ENCODE results near the gene CD37.

DNA sequence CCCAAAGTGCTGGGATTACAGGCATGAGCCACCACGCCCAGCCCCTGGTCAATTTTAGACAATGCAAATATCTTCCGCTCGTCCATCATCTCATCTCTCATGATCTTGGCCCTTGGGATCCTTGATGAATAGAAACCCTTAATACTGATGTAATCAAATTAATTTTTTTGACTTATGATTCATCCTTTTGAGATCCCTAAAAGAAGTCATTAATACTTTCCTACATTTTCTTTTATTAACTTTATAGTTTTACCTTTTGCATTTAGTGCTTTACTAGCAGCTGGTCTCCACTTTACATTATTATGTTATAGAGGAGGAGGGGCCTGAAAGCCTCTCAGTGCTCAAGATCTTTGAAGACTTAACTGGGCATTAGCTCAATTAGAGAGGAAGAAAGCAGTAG, 45.2 kb downstream of the CD37 start:
- TF ChIP-seq TAF1 (IDR thresholded peaks at IDR 0.05; ENCODE audit: borderline replicate concordance, low read depth, low read length) (no peak), SIN3A (IDR thresholded peaks at IDR 0.05; ENCODE audit: low read depth, low read length) (no peak), SMAD5 (IDR thresholded peaks at IDR 0.05; ENCODE audit: low read depth) (no peak), BRCA1 (IDR thresholded peaks at IDR 0.05; ENCODE audit: low read depth, low read length) (no peak), KAT2A (conservative IDR thresholded peaks at IDR 0.05; ENCODE audit: control insufficient read depth, low read depth, low read length) (no peak), EZH2 (IDR thresholded peaks at IDR 0.05; ENCODE audit: borderline replicate concordance, control insufficient read depth, low read depth, low read length) (no peak)
- TF ChIP-seq, protein P1, sequence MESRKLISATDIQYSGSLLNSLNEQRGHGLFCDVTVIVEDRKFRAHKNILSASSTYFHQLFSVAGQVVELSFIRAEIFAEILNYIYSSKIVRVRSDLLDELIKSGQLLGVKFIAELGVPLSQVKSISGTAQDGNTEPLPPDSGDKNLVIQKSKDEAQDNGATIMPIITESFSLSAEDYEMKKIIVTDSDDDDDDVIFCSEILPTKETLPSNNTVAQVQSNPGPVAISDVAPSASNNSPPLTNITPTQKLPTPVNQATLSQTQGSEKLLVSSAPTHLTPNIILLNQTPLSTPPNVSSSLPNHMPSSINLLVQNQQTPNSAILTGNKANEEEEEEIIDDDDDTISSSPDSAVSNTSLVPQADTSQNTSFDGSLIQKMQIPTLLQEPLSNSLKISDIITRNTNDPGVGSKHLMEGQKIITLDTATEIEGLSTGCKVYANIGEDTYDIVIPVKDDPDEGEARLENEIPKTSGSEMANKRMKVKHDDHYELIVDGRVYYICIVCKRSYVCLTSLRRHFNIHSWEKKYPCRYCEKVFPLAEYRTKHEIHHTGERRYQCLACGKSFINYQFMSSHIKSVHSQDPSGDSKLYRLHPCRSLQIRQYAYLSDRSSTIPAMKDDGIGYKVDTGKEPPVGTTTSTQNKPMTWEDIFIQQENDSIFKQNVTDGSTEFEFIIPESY (IDR thresholded peaks at IDR 0.05) = no peak
- TF ChIP-seq, protein P2, sequence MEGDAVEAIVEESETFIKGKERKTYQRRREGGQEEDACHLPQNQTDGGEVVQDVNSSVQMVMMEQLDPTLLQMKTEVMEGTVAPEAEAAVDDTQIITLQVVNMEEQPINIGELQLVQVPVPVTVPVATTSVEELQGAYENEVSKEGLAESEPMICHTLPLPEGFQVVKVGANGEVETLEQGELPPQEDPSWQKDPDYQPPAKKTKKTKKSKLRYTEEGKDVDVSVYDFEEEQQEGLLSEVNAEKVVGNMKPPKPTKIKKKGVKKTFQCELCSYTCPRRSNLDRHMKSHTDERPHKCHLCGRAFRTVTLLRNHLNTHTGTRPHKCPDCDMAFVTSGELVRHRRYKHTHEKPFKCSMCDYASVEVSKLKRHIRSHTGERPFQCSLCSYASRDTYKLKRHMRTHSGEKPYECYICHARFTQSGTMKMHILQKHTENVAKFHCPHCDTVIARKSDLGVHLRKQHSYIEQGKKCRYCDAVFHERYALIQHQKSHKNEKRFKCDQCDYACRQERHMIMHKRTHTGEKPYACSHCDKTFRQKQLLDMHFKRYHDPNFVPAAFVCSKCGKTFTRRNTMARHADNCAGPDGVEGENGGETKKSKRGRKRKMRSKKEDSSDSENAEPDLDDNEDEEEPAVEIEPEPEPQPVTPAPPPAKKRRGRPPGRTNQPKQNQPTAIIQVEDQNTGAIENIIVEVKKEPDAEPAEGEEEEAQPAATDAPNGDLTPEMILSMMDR (IDR thresholded peaks at IDR 0.05 in 2 of 3, conservative IDR thresholded peaks at IDR 0.05 in 1 of 3; ENCODE audit: control insufficient read depth in 2 of 3, extremely low read depth in 1 of 3, insufficient read depth in 1 of 3, low read depth in 3 of 3, low read length in 3 of 3) = no peak

All from GM12878 (cell line).